H1 (cell line): ENCODE measurements around the gene CELF4. TPM values are rescaled to one million over a fixed set of nuclear protein-coding genes. Genes with fewer than 3 reads are reported as not detected.

ENCODE experiments used
- ATF2 ChIP-seq: IDR thresholded peaks from 2 replicates; pipeline ENCODE4 v1.6.1; 2012; ENCODE audit warnings: low read length, inconsistent platforms
- BRCA1 ChIP-seq: IDR thresholded peaks from 2 replicates; pipeline ENCODE4 v1.6.1; 2012; ENCODE audit warnings: low read depth, low read length, improper control_type of control experiment
- CEBPB ChIP-seq: IDR thresholded peaks from 2 replicates; pipeline ENCODE4 v1.6.1; 2012; ENCODE audit warnings: low read depth, low read length
- CHD7 ChIP-seq: fragments of 300-600 bp; sonication (generic); IDR thresholded peaks from 2 replicates; pipeline ENCODE4 v1.7.1; 2012; ENCODE audit warnings: low read length, moderate library complexity, mild to moderate bottlenecking, inconsistent platforms; ENCODE audit not compliant: insufficient replicate concordance
- KDM4A ChIP-seq: IDR thresholded peaks from one replicate; pipeline ENCODE4 v1.7.1; 2012; ENCODE audit warnings: low read depth, mild to moderate bottlenecking, moderate library complexity, low read length, inconsistent platforms; ENCODE audit not compliant: severe bottlenecking
- MAFK ChIP-seq: IDR thresholded peaks from 2 replicates; pipeline ENCODE4 v1.6.1; 2012; ENCODE audit warnings: low read depth, mild to moderate bottlenecking, improper control_type of control experiment, low read length
- PHF8 ChIP-seq: fragments of 200-600 bp; sonication (generic); conservative IDR thresholded peaks from 2 replicates; pipeline ENCODE4 v1.7.1; 2012; ENCODE audit warnings: low read depth, mild to moderate bottlenecking, inconsistent platforms, low read length, moderate library complexity
- USF2 ChIP-seq: IDR thresholded peaks from 2 replicates; pipeline ENCODE4 v1.6.1; 2011; ENCODE audit warnings: low read length, improper control_type of control experiment
- polyA plus RNA-seq, 7 experiments: library from polyadenylated mRNA; depleted of rRNA in 3 of 7; stranded (reverse) in 5 of 7; unstranded in 2 of 7; fragments of >200 nt in 5 of 7; fragments of 200-250 nt in 2 of 7; gene quantifications; 1 replicate in 5 of 7; 2 replicates in 1 of 7; 4 replicates in 1 of 7; pipeline versions ENCODE4 v1.2.1 to v1.2.3, GENCODE V29; 2011 to 2013; ENCODE audit warnings: missing spikeins in 2 of 7, mixed read lengths in 2 of 7
- total RNA-seq: library from RNA; stranded (reverse); fragmentation: NEBNext Ultra II Directional; extraction: Animal tissue kit (Norgen Biotek cat#: 25700); gene quantifications from 2 replicates; pipeline ENCODE4 v1.2.1, GENCODE V29; 2021

CELF4 gene
- total and polyA plus RNA-seq, 2 of the 8 experiments (the other 6 are each of a cell fraction or from before 2014, with no cell fraction given), result 1.6 to 3.4 TPM

GRCh38 chr18:37497853-37498518, 67.6 kb downstream of the CELF4 start (continued):
- no peak for TF ChIP-seq CHD7
- no peak for TF ChIP-seq MAFK
- TF ChIP-seq ATF2, result no peak
- no peak for TF ChIP-seq USF2
- no peak for TF ChIP-seq BRCA1
- no peak for TF ChIP-seq CEBPB
- TF ChIP-seq PHF8, result no peak
- TF ChIP-seq KDM4A, result no peak
